GM19372 (cell line): Measurements from ENCODE around the gene NGFR.

Experiments used
- ATAC-seq: cut with Tn5 transposase; IDR thresholded peaks from one replicate; pipeline ENCODE4 v1.9.1; 2021; ENCODE audit warnings: mild to moderate bottlenecking, low read depth, moderate library complexity; ENCODE audit not compliant: unreplicated experiment

NGFR gene

GRCh38 chr17:49469831-49470810 is 25.0 kb upstream of the NGFR start:
- ATAC-seq: no peak

- ATAC-seq: no peak
Observed at GRCh38 chr17:49471089-49471683, 23.9 kb upstream of the NGFR start.

- no peak for ATAC-seq
Observed at GRCh38 chr17:49471769-49472168, 23.3 kb upstream of the NGFR start.

GRCh38 chr17:49472527-49472926 is 22.6 kb upstream of the NGFR start:
- ATAC-seq: no peak

GRCh38 chr17:49473900-49474751 is 21.0 kb upstream of the NGFR start:
- ATAC-seq: no peak

GRCh38 chr17:49477709-49478108 is 17.4 kb upstream of the NGFR start:
- ATAC-seq: no peak

GRCh38 chr17:49480836-49481615 is 14.1 kb upstream of the NGFR start:
- ATAC-seq: no peak

GRCh38 chr17:49482144-49482817 is 12.8 kb upstream of the NGFR start:
- ATAC-seq: no peak

GRCh38 chr17:49483599-49484509 is 11.2 kb upstream of the NGFR start:
- no peak for ATAC-seq

GRCh38 chr17:49484588-49484987 is 10.5 kb upstream of the NGFR start:
- no peak for ATAC-seq

- no peak for ATAC-seq
Observed at GRCh38 chr17:49486012-49486641, 9.0 kb upstream of the NGFR start.

GRCh38 chr17:49487183-49487582 is 7.9 kb upstream of the NGFR start:
- ATAC-seq: no peak

GRCh38 chr17:49488612-49489011 is 6.5 kb upstream of the NGFR start:
- no peak for ATAC-seq

- ATAC-seq: no peak
Observed at GRCh38 chr17:49489348-49489747, 5.7 kb upstream of the NGFR start.

GRCh38 chr17:49490276-49490675 is 4.8 kb upstream of the NGFR start:
- no peak for ATAC-seq

- ATAC-seq: no peak
Observed at GRCh38 chr17:49491192-49491769, 3.8 kb upstream of the NGFR start.

GRCh38 chr17:49494399-49494985 is 601 bp upstream of the NGFR start:
- ATAC-seq: no peak

- ATAC-seq: no peak
Observed at GRCh38 chr17:49495842-49496182, 719 bp downstream of the NGFR start.
